Choroid plexus epithelial cell (primary cell): Measurements from ENCODE around the gene ERC1.

ENCODE experiments used
- DNase-seq: peaks from one replicate; pipeline ENCODE4 v3.0.0-alpha.2; 2010; ENCODE audit warnings: low read depth
- H3K4me3 ChIP-seq: 2 replicates; pipeline ENCODE4 v1.5.1; 2011; ENCODE audit warnings: low read depth, mild to moderate bottlenecking, control low read depth, low read length, moderate library complexity
- CTCF ChIP-seq: conservative IDR thresholded peaks from 2 replicates; pipeline ENCODE4 v1.5.1; 2011; ENCODE audit warnings: low read depth, mild to moderate bottlenecking, control low read depth, inconsistent platforms, low read length, moderate library complexity

The ERC1 gene

GRCh38 chr12:1369460-1369859 lies 378.4 kb downstream of the ERC1 start:
- no peak for DNase-seq
- TF ChIP-seq CTCF, result no peak
- no peak overlapping the region for H3K4me3 ChIP-seq

- TF ChIP-seq CTCF, result no peak
- no peak for DNase-seq
- H3K4me3 ChIP-seq, result no peak overlapping the region
Measured at GRCh38 chr12:1369938-1370500, 379.0 kb downstream of the ERC1 start.

GRCh38 chr12:1373901-1374735 lies 383.1 kb downstream of the ERC1 start:
- no peak for TF ChIP-seq CTCF
- H3K4me3 ChIP-seq, result no peak overlapping the region
- DNase-seq, result peak; percentile 43

GRCh38 chr12:1375323-1375722 lies 384.3 kb downstream of the ERC1 start:
- H3K4me3 ChIP-seq, result no peak overlapping the region
- no peak for DNase-seq
- no peak for TF ChIP-seq CTCF

- no peak overlapping the region for H3K4me3 ChIP-seq
- no peak for TF ChIP-seq CTCF
- DNase-seq, result no peak
Measured at GRCh38 chr12:1377117-1377516, 386.1 kb downstream of the ERC1 start.

- no peak for DNase-seq
- no peak overlapping the region for H3K4me3 ChIP-seq
- no peak for TF ChIP-seq CTCF
Measured at GRCh38 chr12:1377681-1378080, 386.7 kb downstream of the ERC1 start.
